Psoas muscle (tissue), 8 donors: ENCODE results near the gene CCDC187. TPM values are rescaled to one million over a fixed set of nuclear protein-coding genes. Genes with fewer than 3 reads are reported as not detected.

Experiments used
- ATAC-seq, 4 donors: fragments of 200-7000 bp; cut with Tn5 transposase; one replicate each; pipeline ENCODE4 v1.9.1; 2020; ENCODE audit warnings: moderate library complexity in 3 of 4, mild to moderate bottlenecking in 2 of 4
- DNase-seq, 2 donors: peaks; one replicate each; pipeline ENCODE4 v3.0.0-alpha.2; 2020
- H3K27ac ChIP-seq: fragments of 200-600 bp; one replicate; pipeline ENCODE4 v1.8.0; 2022
- H3K27me3 ChIP-seq, 3 donors: fragments of 200-600 bp in 1 of 3; one replicate each; pipeline versions ENCODE4 v1.6.1 to v1.8.0; 2013 to 2022; ENCODE audit warnings: low read length in 2 of 3, mild to moderate bottlenecking in 2 of 3, moderate library complexity in 1 of 3; ENCODE audit not compliant: insufficient read depth in 3 of 3
- H3K36me3 ChIP-seq, 2 donors: fragments of 200-600 bp in 1 of 2; one replicate each; pipeline versions ENCODE4 v1.6.1 to v1.8.0; 2013 to 2022; ENCODE audit warnings: low read depth in 1 of 2, mild to moderate bottlenecking in 1 of 2, moderate library complexity in 1 of 2; ENCODE audit not compliant: insufficient read depth in 1 of 2
- H3K4me1 ChIP-seq: fragments of 200-600 bp; one replicate; pipeline ENCODE4 v1.8.0; 2022
- H3K4me3 ChIP-seq: fragments of 200-600 bp; one replicate; pipeline ENCODE4 v1.8.0; 2022; ENCODE audit warnings: mild to moderate bottlenecking
- H3K9me3 ChIP-seq: fragments of 200-600 bp; one replicate; pipeline ENCODE4 v1.8.0; 2022
- WGBS, 3 donors: extraction: QIAGEN DNeasy Blood & Tissue Kit; methylation state at CpG; one replicate each; pipeline versions ENCODE4 v1.1.6 to v1.1.7; 2013; 5-methylcytosine and 5-hydroxymethylcytosine counted together
- intact Hi-C, 2 donors: fragments of 100-400 bp; cut with DNase I; formaldehyde crosslinking; loops; one replicate each; pipeline versions ENCODE4 v1.11.0 to v1.14.2; 2022
- polyA plus RNA-seq, 3 donors: library from polyadenylated mRNA; stranded (reverse); fragments of 200-250 nt; gene quantifications; one replicate each; pipeline ENCODE4 v1.2.3, GENCODE V29; 2013
- total RNA-seq, 4 donors: library from RNA; stranded (reverse); fragmentation: NEBNext Ultra II Directional in 2 of 4; extraction: Animal tissue kit (Norgen Biotek cat#: 25700) in 2 of 4; gene quantifications; one replicate each; pipeline versions ENCODE4 v1.2.1 to v1.2.4, GENCODE V29; 2021 to 2023
- TF ChIP-seq, protein P1 (sequence below): fragments of 200-600 bp; IDR thresholded peaks from one replicate; pipeline ENCODE4 v1.8.0; 2022; ENCODE audit warnings: antibody characterized with exemption
- donor health status: healthy with polysubstance abuse.
- donor health status: DM: no; HTN: no; CAD: no; lungs with moderate emphysema.
- donor health status: Bipolar disorder and iron deficiency.
- donor health status: healthy.
- donor health status: DM: yes; HTN: yes; CAD: no.
- donor health status: DM: no; HTN: no; CAD: no.
- donor health status: DM: no; HTN: no; CAD: no.
- donor health status: DM: yes; HTN: yes; CAD: no.

Gene CCDC187
- total and polyA plus RNA-seq, 7 donors, result not detected

GRCh38 chr9:136207616-136208015 lies 96.3 kb downstream of the CCDC187 start:
- ATAC-seq, result no peak
- Histone ChIP-seq H3K27ac (no peak overlapping the region), H3K9me3 (no peaks in the 10 kb centered on the region), H3K4me1 (no peaks in the 10 kb centered on the region), H3K4me3 (no peak overlapping the region), H3K27me3 (peaks cover 0 to 31% (median 21%) of the 10 kb centered on the region in 3 donors), H3K36me3 (peaks cover 0 to 31% of the 10 kb centered on the region in 2 donors)
- TF ChIP-seq, protein P1, sequence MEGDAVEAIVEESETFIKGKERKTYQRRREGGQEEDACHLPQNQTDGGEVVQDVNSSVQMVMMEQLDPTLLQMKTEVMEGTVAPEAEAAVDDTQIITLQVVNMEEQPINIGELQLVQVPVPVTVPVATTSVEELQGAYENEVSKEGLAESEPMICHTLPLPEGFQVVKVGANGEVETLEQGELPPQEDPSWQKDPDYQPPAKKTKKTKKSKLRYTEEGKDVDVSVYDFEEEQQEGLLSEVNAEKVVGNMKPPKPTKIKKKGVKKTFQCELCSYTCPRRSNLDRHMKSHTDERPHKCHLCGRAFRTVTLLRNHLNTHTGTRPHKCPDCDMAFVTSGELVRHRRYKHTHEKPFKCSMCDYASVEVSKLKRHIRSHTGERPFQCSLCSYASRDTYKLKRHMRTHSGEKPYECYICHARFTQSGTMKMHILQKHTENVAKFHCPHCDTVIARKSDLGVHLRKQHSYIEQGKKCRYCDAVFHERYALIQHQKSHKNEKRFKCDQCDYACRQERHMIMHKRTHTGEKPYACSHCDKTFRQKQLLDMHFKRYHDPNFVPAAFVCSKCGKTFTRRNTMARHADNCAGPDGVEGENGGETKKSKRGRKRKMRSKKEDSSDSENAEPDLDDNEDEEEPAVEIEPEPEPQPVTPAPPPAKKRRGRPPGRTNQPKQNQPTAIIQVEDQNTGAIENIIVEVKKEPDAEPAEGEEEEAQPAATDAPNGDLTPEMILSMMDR, result no peak
- intact Hi-C loops, result no loop called here
- no peak for DNase-seq
- 84 to 86% (median 85%) methylated on average over 9 of the region's 9 CpGs for WGBS, 3 donors

- intact Hi-C loops, result no loop called here
- TF ChIP-seq, protein P1, result no peak
- H3K27ac ChIP-seq, result no peak overlapping the region
- H3K36me3 ChIP-seq, result peaks cover 0 to 23% of the 10 kb centered on the region in 2 donors
- H3K4me3 ChIP-seq, result no peak overlapping the region
- WGBS, 3 donors, result 61 to 72% (median 62%) methylated on average over 16 of the region's 16 CpGs
- H3K4me1 ChIP-seq, result no peaks in the 10 kb centered on the region
- no peak for ATAC-seq
- H3K9me3 ChIP-seq, result no peaks in the 10 kb centered on the region
- H3K27me3 ChIP-seq, result peaks cover 0 to 39% (median 24%) of the 10 kb centered on the region in 3 donors
- DNase-seq, result no peak
These were observed 97.2 kb downstream of the CCDC187 start for GRCh38 chr9:136206602-136207275.

DNA sequence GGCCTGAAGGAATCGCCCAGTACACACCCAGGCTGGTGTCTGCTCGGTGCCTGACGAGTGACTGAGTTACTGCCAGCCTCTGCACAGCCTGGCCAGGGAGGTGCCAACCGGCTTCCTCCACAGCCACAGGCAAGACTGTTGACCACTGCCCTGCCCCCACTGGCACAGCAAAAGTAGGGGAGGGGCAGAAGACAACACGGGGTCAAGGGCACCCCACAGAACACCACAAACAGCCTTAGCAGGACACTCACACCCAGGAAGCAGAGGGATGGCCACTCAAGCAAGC lies 98.2 kb downstream of the CCDC187 start:
- 80 to 87% (median 87%) methylated on average over 5 of the region's 5 CpGs for WGBS, 3 donors
- intact Hi-C loops, result no loop called here
- Histone ChIP-seq H3K27ac (no peak overlapping the region), H3K27me3 (peaks cover 0 to 50% (median 32%) of the 10 kb centered on the region in 3 donors), H3K9me3 (no peaks in the 10 kb centered on the region), H3K4me3 (no peak overlapping the region), H3K36me3 (peaks cover 0 to 14% of the 10 kb centered on the region in 2 donors), H3K4me1 (no peaks in the 10 kb centered on the region)
- DNase-seq (no peak), ATAC-seq (no peak)
- TF ChIP-seq, protein P1, result no peak

DNA sequence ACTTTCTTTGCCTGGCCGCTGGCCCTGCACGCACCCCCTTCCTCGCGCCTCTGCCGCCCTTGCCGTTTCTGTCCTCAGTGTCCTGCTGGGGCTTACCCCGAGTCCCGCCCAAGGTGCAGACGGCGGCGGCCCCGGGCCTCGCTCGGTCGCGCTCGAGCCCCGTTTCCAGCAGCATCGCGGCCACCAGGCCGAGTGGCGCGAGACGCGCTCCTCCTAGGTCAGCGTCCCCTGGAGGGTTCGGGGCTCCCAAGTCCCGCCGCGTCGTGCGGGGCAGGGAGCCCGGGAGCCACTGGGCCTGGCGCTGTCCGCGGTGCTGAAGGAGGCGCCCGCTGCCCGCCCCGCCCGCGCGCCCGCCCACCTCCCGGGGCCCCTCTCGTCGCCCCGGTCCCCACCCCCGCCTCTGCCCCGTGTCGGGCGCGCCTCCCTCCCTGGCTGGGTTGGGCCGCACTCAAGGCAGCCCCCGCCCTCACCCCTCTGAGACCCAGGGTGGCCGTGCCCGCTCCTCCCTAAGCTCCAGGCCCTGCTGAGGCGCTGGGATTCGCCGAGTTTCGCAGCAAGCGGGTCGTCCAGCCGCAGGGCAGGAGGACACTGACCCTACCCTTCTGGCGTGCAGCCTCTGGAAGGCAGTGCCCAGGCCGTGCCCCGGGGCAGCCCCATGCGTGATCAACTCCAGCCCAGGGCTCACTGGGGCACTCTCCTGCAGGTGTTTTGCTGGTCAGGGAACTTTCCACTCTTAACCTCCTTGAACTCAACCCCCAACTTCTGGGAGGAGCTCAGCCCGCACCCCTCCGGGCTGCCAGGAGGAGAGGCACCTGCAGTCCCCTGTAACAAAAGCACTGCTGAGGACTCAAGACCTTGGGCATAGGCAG lies 98.8 kb downstream of the CCDC187 start, which contains the start of gene LHX3:
LHX3 (minus strand) TSS at position 291 of the 869 bp plus-strand sequence; CDS start at position 175, 116 bp downstream.
- H3K9me3 ChIP-seq, result no peaks in the 10 kb centered on the region
- H3K36me3 ChIP-seq, result peaks cover 0 to 11% of the 10 kb centered on the region in 2 donors
- ATAC-seq (peak; percentile 51 to 62 (median 56)), DNase-seq (no peak)
- H3K4me3 ChIP-seq, result no peak within 1 kb of the TSS
- 7 to 11% (median 8%) methylated on average over 50 to 70 of the region's 70 CpGs for WGBS, 3 donors
- TF ChIP-seq, protein P1, result no peak
- no peaks in the 10 kb centered on the region for H3K4me1 ChIP-seq
- no peak within 1 kb of the TSS for H3K27ac ChIP-seq
- intact Hi-C loops, result no loop called here
- peaks cover 0 to 56% (median 37%) of the 10 kb centered on the region in 3 donors for H3K27me3 ChIP-seq
